Measurements from ENCODE around the gene CEP97. TPM values are rescaled to one million over a fixed set of nuclear protein-coding genes. Genes with fewer than 3 reads are reported as not detected.

The CEP97 gene
- total RNA-seq, 1 donor = 21.4 TPM

DNA sequence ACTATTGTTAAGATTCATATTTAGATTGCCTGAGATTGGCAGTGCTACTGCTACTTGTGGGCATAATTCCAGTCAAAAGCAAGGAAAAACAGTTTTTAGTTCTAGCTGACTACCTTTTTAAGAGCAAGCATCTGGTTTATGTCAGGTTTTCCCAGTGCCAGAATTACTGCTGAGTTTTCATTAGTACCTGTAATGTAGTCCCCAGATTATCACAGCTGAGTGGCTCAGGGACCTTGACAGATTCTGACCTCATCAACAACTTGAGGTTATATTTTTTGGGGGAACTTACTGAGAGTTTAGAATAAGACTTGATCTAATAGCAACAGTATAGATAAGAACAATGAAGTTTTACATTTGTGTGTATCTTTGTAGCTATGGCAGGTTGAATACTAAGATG is 85.6 kb downstream of the CEP97 start:
- H3K4me3 ChIP-seq (ENCODE audit: low read depth, low read length) = no peak overlapping the region
- TF ChIP-seq CTCF (IDR thresholded peaks at IDR 0.05; ENCODE audit: insufficient read depth, low read length) = no peak
- DNase-seq (ENCODE audit: low read depth) = no peak

- H3K4me3 ChIP-seq (ENCODE audit: low read depth, low read length) = no peak overlapping the region
- DNase-seq (ENCODE audit: low read depth) = no peak
- TF ChIP-seq CTCF (IDR thresholded peaks at IDR 0.05; ENCODE audit: insufficient read depth, low read length) = no peak
Measured at GRCh38 chr3:101811875-101812274, 87.5 kb downstream of the CEP97 start.

- no peak overlapping the region for H3K4me3 ChIP-seq (ENCODE audit: low read depth, low read length)
- no peak for DNase-seq (ENCODE audit: low read depth)
- no peak for TF ChIP-seq CTCF (IDR thresholded peaks at IDR 0.05; ENCODE audit: insufficient read depth, low read length)
Measured at GRCh38 chr3:101812895-101813294, 88.5 kb downstream of the CEP97 start.

DNA sequence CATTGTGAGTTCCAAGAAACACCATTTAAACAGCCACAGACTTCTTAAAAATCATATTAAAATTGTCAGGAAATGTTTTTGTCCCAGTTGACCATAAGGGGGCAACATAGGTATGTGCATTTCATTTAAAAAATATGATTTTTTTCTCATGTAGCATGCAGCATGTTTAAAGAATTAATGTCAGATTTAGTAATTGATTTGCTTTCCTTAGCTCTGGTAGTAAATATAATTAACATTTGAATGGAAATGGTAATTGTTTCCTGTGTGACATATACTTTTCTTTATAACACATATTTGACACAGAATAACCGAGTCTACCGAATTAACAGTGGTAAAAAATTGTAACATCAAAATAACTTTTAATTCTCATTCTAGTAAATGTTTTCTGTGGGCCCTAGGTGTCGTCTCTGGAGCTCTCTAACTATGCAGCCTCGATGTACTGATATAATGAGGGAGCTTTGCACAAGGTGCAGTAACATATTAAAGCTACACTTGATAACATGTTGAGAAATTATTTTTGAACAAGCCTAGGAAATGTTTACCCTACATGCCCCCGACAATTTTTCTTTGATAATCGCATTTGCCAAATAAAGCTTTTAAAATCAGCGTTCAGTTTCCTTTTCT is 89.5 kb downstream of the CEP97 start:
- peak; percentile 67 for DNase-seq (ENCODE audit: low read depth)
- H3K4me3 ChIP-seq (ENCODE audit: low read depth, low read length) = no peak overlapping the region
- TF ChIP-seq CTCF (IDR thresholded peaks at IDR 0.05; ENCODE audit: insufficient read depth, low read length) = peak; percentile 54

GRCh38 chr3:101814835-101815234 is 90.4 kb downstream of the CEP97 start:
- no peak overlapping the region for H3K4me3 ChIP-seq (ENCODE audit: low read depth, low read length)
- no peak for DNase-seq (ENCODE audit: low read depth)
- TF ChIP-seq CTCF (IDR thresholded peaks at IDR 0.05; ENCODE audit: insufficient read depth, low read length) = no peak

DNA sequence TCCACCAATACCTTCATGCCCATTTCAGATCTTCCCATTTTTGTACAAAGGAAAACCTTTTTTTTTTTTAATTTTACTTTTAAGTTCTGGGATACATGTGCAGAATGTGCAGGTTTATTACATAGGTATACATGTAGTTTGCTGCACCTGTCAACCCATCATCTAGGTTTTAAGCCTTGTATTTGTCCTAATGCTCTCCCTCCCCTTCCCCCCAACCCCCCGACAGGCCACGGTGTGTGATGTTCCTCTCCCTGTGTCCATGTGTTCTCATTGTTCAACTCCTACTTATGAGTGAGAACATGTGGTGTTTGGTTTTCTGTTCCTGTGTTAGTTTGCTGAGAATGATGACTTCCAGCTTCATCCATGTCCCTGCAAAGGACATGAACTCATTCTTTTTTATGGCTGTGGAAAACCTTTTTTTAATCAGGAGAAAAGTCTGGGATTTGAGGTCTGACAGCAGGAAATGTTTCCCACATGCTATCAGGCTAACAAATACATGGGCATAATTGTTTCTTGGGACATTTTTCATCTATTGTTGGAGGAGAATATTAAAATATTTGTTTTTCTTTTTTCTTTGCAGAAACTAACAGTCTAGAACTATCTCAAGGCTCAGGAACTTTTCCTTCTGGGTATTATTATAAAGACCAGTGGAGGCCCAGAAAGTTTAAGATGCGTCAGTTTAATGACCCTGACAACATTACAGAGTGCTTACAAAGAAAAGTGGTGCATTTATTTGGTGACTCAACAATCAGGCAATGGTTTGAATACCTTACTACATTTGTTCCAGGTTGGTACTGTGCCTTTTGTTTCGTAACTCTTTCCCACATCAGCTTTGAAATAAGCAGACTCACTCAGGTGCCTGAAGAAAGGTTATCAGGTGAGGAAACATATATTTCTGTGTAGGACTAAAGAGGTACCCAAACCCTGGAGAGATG is 92.1 kb downstream of the CEP97 start:
- H3K4me3 ChIP-seq (ENCODE audit: low read depth, low read length) = no peak overlapping the region
- no peak for DNase-seq (ENCODE audit: low read depth)
- no peak for TF ChIP-seq CTCF (IDR thresholded peaks at IDR 0.05; ENCODE audit: insufficient read depth, low read length)
